ENCODE results near the gene SMIM28.
"Not testable (repeated sequence)": the region's sequence is repeated elsewhere in the genome, so short reads cannot be mapped to it uniquely, and the experiment has no call there.

SMIM28 gene

DNA sequence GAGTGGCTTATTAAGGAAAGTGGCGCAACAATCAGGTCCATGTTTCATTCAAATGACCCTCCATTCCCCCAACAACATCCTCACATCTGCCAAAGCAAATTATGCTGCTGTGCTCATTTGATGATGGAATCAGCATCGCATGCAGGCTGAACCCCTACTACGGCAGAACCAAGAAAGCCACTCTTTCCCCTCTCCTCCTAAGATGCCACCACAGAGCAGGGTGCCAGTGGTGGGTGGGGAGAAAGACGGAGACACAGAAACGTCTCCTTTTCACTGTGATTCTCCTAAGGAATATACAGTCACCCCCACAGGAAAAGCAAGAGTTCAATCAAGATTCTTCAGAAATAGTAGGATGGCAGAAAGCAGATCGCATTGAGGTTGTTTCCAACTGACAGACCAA, 43.4 kb downstream of the SMIM28 start:
- Histone ChIP-seq H4K20me1 (no peaks in the 10 kb centered on the region), H3K4me1 (peaks cover 0 to 26% (median 17%) of the 10 kb centered on the region in 10 experiments; a peak in 13 of 20 replicates), H3K4me2 (no peak overlapping the region), H3K4me3 (no peak overlapping the region), H3K27me3 (no peaks in the 10 kb centered on the region), H3K27ac (no peak overlapping the region; a peak in 1 of 22 replicates), H3K9ac (no peak overlapping the region), H3K9me3 (replicated peaks in 1 of 11) (peaks cover 0 to 27% (median 15%) of the 10 kb centered on the region in 11 experiments; a peak in 12 of 22 replicates), H3K36me3 (peaks cover 38 to 82% (median 58%) of the 10 kb centered on the region in 11 experiments)
- no peak for TF ChIP-seq Cebpa-rat (IDR thresholded peaks at IDR 0.05)

DNA sequence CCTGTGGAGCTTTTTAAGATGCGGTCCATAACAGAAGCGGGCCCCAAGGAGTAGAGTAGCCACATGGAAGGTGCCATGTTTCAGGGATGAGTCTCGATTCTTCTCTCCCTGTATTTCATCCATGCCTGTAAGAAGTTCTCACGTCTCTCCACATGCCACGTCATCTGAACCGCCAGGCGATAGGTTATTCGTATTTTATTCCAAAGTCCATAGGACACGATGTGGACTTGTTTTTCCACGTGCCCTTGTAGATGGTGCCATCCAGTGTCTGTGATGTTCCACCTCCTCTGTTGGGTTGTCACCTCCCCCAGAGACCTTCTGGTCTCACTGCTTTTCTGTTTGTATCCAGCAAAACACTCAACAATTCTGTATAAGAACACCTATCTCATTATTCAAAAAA, 43.9 kb downstream of the SMIM28 start:
- peaks cover 0 to 27% (median 15%) of the 10 kb centered on the region in 11 experiments; a peak in 12 of 22 replicates for H3K9me3 ChIP-seq (replicated peaks in 1 of 11)
- no peaks in the 10 kb centered on the region for H3K27me3 ChIP-seq
- H4K20me1 ChIP-seq, result no peaks in the 10 kb centered on the region
- H3K36me3 ChIP-seq, result peaks cover 33 to 82% (median 58%) of the 10 kb centered on the region in 11 experiments
- H3K27ac ChIP-seq, result peak overlapping the region in 1 of 11 experiments; percentile 10; a peak in 1 of 22 replicates
- no peak overlapping the region for H3K4me3 ChIP-seq
- peaks cover 0 to 26% (median 17%) of the 10 kb centered on the region in 10 experiments; a peak in 13 of 20 replicates for H3K4me1 ChIP-seq
- no peak for TF ChIP-seq Cebpa-rat (IDR thresholded peaks at IDR 0.05)
- H3K4me2 ChIP-seq, result no peak overlapping the region
- no peak overlapping the region for H3K9ac ChIP-seq

DNA sequence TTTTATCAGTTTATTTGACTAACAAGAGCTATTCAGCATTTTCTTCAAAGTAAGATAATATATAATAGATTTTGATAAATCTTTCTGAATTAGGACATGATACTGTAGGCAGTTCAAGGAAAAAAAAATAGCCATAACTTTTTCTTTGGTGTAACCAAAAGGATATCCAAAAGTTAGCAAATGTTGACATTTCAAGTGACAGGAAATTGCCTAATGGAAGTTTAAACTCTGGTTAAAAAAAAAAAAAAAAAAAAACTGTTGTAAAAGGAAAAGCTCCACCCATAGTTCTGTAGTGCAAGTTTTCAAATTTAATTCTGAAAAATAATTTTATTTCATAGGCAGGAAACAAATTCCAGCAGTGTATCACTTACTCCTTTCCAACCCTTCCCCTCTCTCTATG, 45.2 kb downstream of the SMIM28 start:
- Histone ChIP-seq H3K27me3 (no peaks in the 10 kb centered on the region), H3K36me3 (peaks cover 23 to 76% (median 50%) of the 10 kb centered on the region in 11 experiments; a peak in 21 of 22 replicates), H3K9me3 (replicated peaks in 1 of 11) (peaks cover 0 to 18% (median 8%) of the 10 kb centered on the region in 11 experiments; a peak in 10 of 22 replicates), H4K20me1 (no peaks in the 10 kb centered on the region), H3K4me3 (no peak overlapping the region), H3K4me2 (peak overlapping the region in 8 of 11 experiments; percentile 13 to 69 (median 50); a peak in 13 of 22 replicates), H3K27ac (peak overlapping the region in 4 of 11 experiments; percentile 2 to 59 (median 38); a peak in 6 of 22 replicates), H3K4me1 (peaks cover 0 to 26% (median 17%) of the 10 kb centered on the region in 10 experiments; a peak in 13 of 20 replicates), H3K9ac (no peak overlapping the region; a peak in 1 of 22 replicates)
- no peak for TF ChIP-seq Cebpa-rat (IDR thresholded peaks at IDR 0.05)

DNA sequence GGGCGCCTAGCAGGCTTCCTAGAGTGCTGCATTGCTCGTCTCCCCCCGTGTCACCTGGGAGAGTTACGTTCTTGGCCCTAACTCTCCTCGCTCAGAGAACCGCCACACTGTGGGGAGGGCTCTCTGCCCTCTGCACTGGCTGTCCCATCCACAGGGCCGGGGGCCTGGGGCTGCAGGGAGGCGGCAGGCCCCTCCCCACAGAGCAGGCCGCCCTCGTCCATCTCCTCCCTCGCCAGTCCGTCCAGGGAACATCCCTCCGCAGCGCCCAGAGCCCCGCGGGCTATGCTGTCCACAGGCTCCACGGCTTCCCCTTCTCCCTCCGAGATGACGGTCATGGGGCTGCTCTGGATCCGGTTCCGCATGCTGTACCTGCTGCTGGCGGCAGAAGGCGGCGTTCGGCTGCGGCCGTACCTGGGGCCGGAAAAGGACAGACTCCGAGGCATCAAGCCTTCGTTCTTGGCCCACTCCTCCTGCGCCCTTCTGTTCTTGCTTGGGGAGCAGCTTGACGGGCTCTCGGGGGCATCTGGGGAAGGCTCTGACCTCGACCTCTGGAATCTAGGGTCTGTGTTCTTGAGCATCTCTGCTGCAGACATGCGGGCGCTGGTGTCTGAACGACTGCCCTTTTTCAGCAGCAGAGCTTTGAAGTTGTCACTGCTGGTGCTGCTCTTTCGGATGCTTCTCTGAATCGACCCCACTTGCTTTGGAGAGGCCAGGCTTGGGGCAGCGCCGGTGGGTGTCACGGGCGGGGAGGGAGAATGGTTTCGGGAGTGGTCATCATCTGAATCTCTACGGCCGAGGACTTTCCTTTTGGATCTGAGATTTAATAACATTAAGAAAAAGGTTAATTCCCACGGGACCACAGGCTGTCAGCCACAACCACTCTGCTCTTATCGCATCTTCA, 46.5 kb downstream of the SMIM28 start:
- no peak for TF ChIP-seq Cebpa-rat (IDR thresholded peaks at IDR 0.05)
- no peaks in the 10 kb centered on the region for H4K20me1 ChIP-seq
- H3K36me3 ChIP-seq, result peaks cover 10 to 69% (median 42%) of the 10 kb centered on the region in 11 experiments; a peak in 19 of 22 replicates
- peaks cover 0 to 26% (median 17%) of the 10 kb centered on the region in 10 experiments; a peak in 13 of 20 replicates for H3K4me1 ChIP-seq
- H3K27me3 ChIP-seq, result no peaks in the 10 kb centered on the region
- no peak overlapping the region for H3K4me3 ChIP-seq
- 0 out of 22 replicates have a peak overlapping the region, but pooled peaks of 2 of the 11 experiments have one; percentile 41 to 50 for H3K4me2 ChIP-seq
- H3K9ac ChIP-seq, result no peak overlapping the region
- peak overlapping the region in 4 of 11 experiments; percentile 18 to 47 (median 30); a peak in 6 of 22 replicates for H3K27ac ChIP-seq
- H3K9me3 ChIP-seq (replicated peaks in 1 of 11), result peaks cover 0 to 7% (median 0%) of the 10 kb centered on the region in 11 experiments; a peak in 1 of 22 replicates

DNA sequence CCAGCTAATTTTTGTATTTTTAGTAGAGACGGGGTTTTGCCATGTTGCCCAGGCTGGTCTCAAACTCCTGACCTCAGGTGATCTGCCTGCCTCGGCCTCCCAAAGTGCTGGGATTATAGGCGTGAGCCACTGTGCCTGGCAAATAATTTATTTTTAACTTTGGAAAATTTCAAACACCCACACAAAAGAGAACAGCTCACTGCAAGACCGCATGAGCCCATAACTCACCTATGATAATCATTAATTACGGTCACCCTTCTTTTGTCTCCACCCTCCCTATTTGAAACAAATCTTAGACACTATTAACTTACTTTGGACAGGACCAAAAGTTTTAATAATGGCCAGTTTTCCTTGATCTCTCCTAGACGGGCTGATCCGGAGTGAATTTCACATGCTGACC, 47.6 kb downstream of the SMIM28 start:
- not testable (repeated sequence) for H3K4me3 ChIP-seq; H3K9ac ChIP-seq; H3K9me3 ChIP-seq (replicated peaks in 1 of 11); H4K20me1 ChIP-seq; H3K27ac ChIP-seq; H3K4me2 ChIP-seq; H3K27me3 ChIP-seq
- peaks cover 0 to 26% (median 17%) of the 10 kb centered on the region in 10 experiments; a peak in 13 of 20 replicates for H3K4me1 ChIP-seq
- H3K36me3 ChIP-seq, result peaks cover 7 to 68% (median 32%) of the 10 kb centered on the region in 11 experiments; a peak in 18 of 22 replicates

DNA sequence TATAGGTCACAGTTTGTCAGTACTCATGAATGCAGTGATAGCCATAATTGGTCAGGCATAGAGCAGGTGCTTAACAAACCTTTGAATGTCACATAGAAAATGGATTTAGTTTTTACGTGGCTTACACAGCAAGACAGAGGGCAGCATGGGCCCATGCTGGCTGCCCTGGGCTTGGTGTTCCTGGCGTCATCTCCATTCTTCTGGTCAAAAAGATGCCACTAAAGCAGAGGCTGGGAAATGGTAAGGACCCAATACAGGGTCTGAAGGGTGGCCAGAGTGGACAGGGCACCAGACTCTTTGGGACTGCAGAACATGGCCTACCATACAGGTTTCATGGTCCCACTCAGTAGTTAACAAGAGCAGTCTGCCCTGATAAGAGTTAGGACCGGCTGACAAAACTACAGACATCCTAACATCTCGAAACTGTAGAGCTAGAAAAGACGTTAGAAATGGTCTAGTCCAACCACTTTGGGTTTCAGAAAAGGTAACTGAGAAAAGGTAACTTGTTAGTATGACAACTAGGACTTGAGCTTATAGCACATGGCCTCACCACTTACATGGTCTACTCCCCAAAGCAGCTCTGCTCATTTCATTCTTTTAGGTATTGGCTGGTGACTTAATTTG, 48.9 kb downstream of the SMIM28 start:
- Histone ChIP-seq H3K27ac (no peak overlapping the region), H3K4me2 (no peak overlapping the region), H3K9ac (no peak overlapping the region), H4K20me1 (no peaks in the 10 kb centered on the region), H3K36me3 (peaks cover 6 to 66% (median 25%) of the 10 kb centered on the region in 11 experiments; a peak in 18 of 22 replicates), H3K9me3 (replicated peaks in 1 of 11) (0 out of 22 replicates have a peak, but pooled peaks cover 0 to 1% (median 0%) of the 10 kb centered on the region in 11 experiments), H3K27me3 (no peaks in the 10 kb centered on the region), H3K4me1 (peaks cover 0 to 34% (median 25%) of the 10 kb centered on the region in 10 experiments; a peak in 14 of 20 replicates), H3K4me3 (no peak overlapping the region)
- TF ChIP-seq Cebpa-rat (IDR thresholded peaks at IDR 0.05), result no peak

DNA sequence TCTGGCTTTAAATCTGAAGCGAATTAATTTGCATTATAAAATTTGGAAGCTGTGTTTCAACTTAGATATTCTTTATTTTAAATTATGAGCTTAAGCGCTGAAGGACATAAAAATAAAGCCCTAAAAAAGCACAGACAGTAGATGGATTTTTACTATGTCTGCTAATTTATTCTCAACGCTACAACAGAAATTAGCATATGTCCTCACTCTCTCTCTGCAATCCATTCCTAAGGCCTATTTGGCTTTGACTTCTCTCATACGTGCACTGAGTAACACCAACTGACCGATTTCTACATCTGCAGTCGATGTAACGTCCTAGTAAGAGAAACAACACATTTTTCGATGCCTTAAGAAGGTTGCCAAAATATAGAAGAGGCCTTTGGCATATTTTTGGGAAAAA, 50.0 kb downstream of the SMIM28 start:
- Histone ChIP-seq H4K20me1 (no peaks in the 10 kb centered on the region), H3K4me1 (peaks cover 0 to 32% (median 22%) of the 10 kb centered on the region in 10 experiments; a peak in 14 of 20 replicates), H3K4me3 (no peak overlapping the region), H3K9me3 (replicated peaks in 1 of 11) (no peaks in the 10 kb centered on the region), H3K4me2 (no peak overlapping the region), H3K27me3 (no peaks in the 10 kb centered on the region), H3K9ac (no peak overlapping the region), H3K36me3 (peaks cover 6 to 70% (median 33%) of the 10 kb centered on the region in 11 experiments; a peak in 18 of 22 replicates), H3K27ac (no peak overlapping the region)
- TF ChIP-seq Cebpa-rat (IDR thresholded peaks at IDR 0.05), result no peak

DNA sequence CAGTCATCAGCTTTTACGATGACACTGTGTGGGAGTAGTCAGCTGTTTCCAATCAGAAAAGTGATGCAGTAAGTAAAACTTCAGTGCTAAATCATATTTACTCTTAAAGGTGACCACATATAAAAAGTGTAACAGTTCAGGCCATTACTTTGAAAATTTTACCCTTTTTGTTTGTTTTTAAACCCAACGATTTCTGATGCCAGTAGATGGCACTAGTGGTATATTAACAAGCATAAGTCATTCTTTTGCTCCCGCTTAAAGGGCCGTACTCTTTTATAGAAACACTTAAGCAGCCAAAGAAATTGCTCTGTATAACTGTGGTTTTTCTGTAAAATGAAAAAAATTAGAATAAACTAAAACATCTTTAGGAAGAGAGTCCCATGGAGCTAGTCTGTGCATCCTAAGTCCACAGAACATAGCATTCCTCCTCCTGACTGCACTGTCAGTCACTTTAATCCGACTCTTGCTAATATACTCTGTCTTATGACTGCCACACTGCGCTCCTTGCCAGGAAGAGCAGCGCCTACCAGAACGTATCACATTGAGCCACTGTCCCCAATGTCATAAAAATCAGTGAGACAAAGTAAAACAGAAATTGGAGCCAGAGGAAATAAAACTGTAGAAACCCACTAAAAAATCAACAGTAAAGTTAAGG, 51.4 kb downstream of the SMIM28 start:
- H3K27ac ChIP-seq, result no peak overlapping the region
- H3K27me3 ChIP-seq, result no peaks in the 10 kb centered on the region
- peaks cover 0 to 22% (median 12%) of the 10 kb centered on the region in 10 experiments; a peak in 12 of 20 replicates for H3K4me1 ChIP-seq

More for the DNA sequence above, 51.4 kb downstream of the SMIM28 start:
- Histone ChIP-seq H3K4me2 (no peak overlapping the region; a peak in 1 of 22 replicates), H3K9ac (no peak overlapping the region), H3K4me3 (no peak overlapping the region), H3K36me3 (peaks cover 2 to 68% (median 37%) of the 10 kb centered on the region in 11 experiments; a peak in 18 of 22 replicates), H4K20me1 (no peaks in the 10 kb centered on the region), H3K9me3 (replicated peaks in 1 of 11) (no peaks in the 10 kb centered on the region)
- TF ChIP-seq Cebpa-rat (IDR thresholded peaks at IDR 0.05), result no peak

Measured in BLaER1 treated with 17β-estradiol and CSF1 and Interleukin-3, amounts not matched to agents 10 nM and 100 nM (cell line).